ENCODE results near the gene TTC23. TPM values are rescaled to one million over a fixed set of nuclear protein-coding genes. Genes with fewer than 3 reads are reported as not detected.

Gene TTC23
- total RNA-seq, 4 donors from 2014 or later: 14.7 to 25.3 (median 19.3) TPM

DNA sequence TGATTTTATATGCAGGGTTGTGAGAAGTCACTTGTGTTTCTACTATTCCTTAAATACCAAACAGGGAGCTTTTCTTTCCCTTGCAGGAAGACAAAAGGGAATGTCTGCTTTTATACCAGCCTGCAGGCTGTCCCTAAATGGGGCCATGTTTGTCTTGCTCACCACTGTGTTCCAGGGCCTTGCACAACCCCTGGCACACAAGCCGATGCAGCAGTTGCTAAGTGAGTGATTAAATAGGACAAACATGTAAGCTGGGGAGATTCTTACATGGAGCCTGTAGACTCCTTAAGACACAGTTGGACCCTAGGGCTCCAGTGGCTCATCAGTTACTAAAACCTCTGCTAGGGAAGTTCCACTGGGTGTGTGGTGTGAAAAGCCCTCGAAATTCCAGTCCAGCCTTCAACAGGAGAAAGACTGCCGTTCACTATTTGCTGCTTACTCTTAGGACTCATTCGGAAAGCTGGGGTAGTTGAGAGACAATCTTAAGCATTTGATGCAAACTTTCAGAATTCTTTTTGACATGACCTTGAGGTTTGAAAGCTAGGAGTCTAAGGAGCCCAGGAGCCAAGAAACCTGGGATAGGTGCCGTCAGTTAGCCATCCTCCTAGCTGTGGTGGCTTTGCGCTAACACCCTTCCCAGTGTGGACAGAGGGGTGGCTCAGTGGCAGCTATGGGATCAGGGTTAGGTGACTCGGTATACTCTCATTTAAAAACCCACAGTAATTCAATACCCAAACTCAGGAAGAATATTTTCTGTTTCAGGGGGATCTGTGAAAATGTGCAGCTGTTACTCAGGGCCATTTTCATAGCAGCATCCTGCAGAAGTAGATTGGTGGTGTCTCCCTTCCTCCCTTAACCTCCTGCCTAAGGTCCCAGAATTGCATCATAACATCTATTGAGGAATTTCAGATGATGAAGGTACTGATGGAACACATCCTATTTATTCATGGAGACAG lies 105.4 kb downstream of the TTC23 start:
- Histone ChIP-seq H3K4me3 (no peak overlapping the region), H3K27me3 (no peaks in the 10 kb centered on the region), H3K27ac (replicated peaks in 1 of 4) (peak overlapping the region; percentile 97 to 98 (median 98)), H3K36me3 (peaks cover 0 to under 1% (median 0%) of the 10 kb centered on the region in 4 donors), H3K4me1 (peaks cover 17 to 80% (median 75%) of the 10 kb centered on the region in 4 donors), H3K9me3 (no peaks in the 10 kb centered on the region)
- intact Hi-C loops (cut with DNase I): no loop called here
- TF ChIP-seq POLR2AphosphoS5 (IDR thresholded peaks at IDR 0.05): peak; percentile 91 to 93
- peak; percentile 58 for TF ChIP-seq EP300 (IDR thresholded peaks at IDR 0.05)
- TF ChIP-seq POLR2A (IDR thresholded peaks at IDR 0.05; ENCODE audit: low read depth): no peak
- TF ChIP-seq, protein P1, sequence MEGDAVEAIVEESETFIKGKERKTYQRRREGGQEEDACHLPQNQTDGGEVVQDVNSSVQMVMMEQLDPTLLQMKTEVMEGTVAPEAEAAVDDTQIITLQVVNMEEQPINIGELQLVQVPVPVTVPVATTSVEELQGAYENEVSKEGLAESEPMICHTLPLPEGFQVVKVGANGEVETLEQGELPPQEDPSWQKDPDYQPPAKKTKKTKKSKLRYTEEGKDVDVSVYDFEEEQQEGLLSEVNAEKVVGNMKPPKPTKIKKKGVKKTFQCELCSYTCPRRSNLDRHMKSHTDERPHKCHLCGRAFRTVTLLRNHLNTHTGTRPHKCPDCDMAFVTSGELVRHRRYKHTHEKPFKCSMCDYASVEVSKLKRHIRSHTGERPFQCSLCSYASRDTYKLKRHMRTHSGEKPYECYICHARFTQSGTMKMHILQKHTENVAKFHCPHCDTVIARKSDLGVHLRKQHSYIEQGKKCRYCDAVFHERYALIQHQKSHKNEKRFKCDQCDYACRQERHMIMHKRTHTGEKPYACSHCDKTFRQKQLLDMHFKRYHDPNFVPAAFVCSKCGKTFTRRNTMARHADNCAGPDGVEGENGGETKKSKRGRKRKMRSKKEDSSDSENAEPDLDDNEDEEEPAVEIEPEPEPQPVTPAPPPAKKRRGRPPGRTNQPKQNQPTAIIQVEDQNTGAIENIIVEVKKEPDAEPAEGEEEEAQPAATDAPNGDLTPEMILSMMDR (IDR thresholded peaks at IDR 0.05): no peak
- no peak for DNase-seq (ENCODE audit: extremely low spot score)
- 78% methylated on average over 7 of the region's 7 CpGs for WGBS

DNA sequence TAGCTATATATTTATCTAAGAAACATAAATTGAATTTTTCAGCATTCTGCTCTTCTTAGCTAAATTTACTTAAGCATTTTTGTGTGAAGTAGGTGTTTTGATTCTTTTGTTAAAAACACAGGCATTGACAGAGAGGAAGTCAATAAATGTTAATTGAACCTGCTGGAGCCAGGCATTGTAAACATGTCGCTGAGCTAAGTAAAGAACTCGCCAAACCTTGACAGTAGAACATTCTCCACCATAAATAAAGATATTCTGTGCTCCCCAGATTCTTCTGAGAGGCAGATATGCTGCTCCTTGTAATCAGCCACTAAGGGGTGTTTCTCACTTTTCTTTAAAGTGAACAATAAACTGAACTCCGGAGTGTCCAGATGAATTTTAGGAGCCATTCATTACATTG lies 106.1 kb downstream of the TTC23 start:
- Histone ChIP-seq H3K4me3 (no peak overlapping the region), H3K9me3 (no peaks in the 10 kb centered on the region), H3K36me3 (peaks cover 0 to 5% (median 3%) of the 10 kb centered on the region in 4 donors), H3K4me1 (peaks cover 12 to 80% (median 73%) of the 10 kb centered on the region in 4 donors), H3K27ac (replicated peaks in 1 of 4) (peak overlapping the region; percentile 97 to 98 (median 98)), H3K27me3 (no peaks in the 10 kb centered on the region)
- 47% methylated on average over 3 of the region's 3 CpGs for WGBS
- no peak for DNase-seq (ENCODE audit: extremely low spot score)
- TF ChIP-seq POLR2AphosphoS5 (IDR thresholded peaks at IDR 0.05) (no peak), EP300 (IDR thresholded peaks at IDR 0.05) (no peak), POLR2A (IDR thresholded peaks at IDR 0.05; ENCODE audit: low read depth) (no peak)
- TF ChIP-seq, protein P1 (IDR thresholded peaks at IDR 0.05): no peak
- intact Hi-C loops (cut with DNase I): no loop called here

DNA sequence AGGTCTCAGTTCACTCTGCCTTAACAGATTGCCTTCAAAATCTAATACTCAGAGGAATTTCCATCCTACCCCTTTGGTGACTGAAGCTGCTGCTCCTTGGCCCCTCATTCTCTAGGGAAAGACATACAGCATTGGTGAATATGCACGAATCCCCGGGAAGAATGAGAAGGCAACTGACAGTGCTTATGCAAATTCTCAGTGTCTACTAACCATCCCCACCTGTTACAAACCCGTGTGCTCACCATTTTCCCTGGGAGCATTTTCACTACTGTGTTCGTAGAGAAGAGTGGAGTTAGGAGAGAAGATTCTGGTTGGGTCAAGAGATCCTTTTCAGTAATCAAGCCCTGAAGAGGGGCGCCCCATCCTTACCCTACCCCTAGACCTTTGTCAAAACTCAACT lies 106.8 kb downstream of the TTC23 start:
- H3K4me3 ChIP-seq: no peak overlapping the region
- no peaks in the 10 kb centered on the region for H3K27me3 ChIP-seq
- peak overlapping the region; percentile 97 to 98 (median 98) for H3K27ac ChIP-seq (replicated peaks in 1 of 4)
- 59% methylated on average over 5 of the region's 5 CpGs for WGBS
- peak; percentile 9 to 68 for TF ChIP-seq POLR2AphosphoS5 (IDR thresholded peaks at IDR 0.05)
- TF ChIP-seq, protein P1 (IDR thresholded peaks at IDR 0.05): no peak
- peaks cover 12 to 80% (median 71%) of the 10 kb centered on the region in 4 donors for H3K4me1 ChIP-seq
- no peak for DNase-seq (ENCODE audit: extremely low spot score)
- intact Hi-C loops (cut with DNase I): no loop called here
- peaks cover 0 to 11% (median 9%) of the 10 kb centered on the region in 4 donors for H3K36me3 ChIP-seq
- no peaks in the 10 kb centered on the region for H3K9me3 ChIP-seq

DNA sequence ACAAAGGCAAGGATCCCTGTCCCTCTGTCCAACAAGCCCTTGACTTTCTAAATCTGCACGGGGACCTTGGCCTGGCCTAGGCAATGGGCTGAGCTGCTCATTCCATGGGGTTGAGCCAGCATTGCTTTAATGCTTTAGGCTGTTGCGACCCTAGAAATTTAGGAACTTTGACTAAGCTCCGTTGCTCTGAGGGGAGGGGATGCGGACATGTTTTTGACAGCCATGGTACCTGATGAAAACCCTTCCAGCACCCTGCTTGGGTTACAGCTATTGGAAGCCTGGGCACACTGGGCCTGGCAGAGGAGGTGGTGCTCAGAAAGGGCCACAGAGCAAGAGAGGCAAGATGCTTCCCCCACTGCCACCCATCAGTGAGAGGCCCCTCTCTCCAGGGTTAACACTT lies 107.4 kb downstream of the TTC23 start:
- intact Hi-C loops (cut with DNase I): no loop called here
- no peaks in the 10 kb centered on the region for H3K9me3 ChIP-seq
- DNase-seq (ENCODE audit: extremely low spot score): no peak
- H3K36me3 ChIP-seq: peaks cover 4 to 17% (median 15%) of the 10 kb centered on the region in 4 donors
- TF ChIP-seq, protein P1 (IDR thresholded peaks at IDR 0.05): no peak
- peak; percentile 33 to 71 for TF ChIP-seq POLR2AphosphoS5 (IDR thresholded peaks at IDR 0.05)
- no peaks in the 10 kb centered on the region for H3K27me3 ChIP-seq
- peak overlapping the region; percentile 97 to 98 (median 98) for H3K27ac ChIP-seq (replicated peaks in 1 of 4)
- 85% methylated on average over 2 of the region's 4 CpGs for WGBS
- no peak overlapping the region for H3K4me3 ChIP-seq
- H3K4me1 ChIP-seq: peaks cover 12 to 84% (median 74%) of the 10 kb centered on the region in 4 donors
